Caco-2 (cell line): ENCODE measurements around the gene KCTD1. TPM values are rescaled to one million over a fixed set of nuclear protein-coding genes. Genes with fewer than 3 reads are reported as not detected.

ENCODE experiments used
- BruUV-seq: library from RNA; stranded (reverse); fragments of 400-500 nt; replicated peaks from 2 replicates; lab custom pipeline; 2021; lab: Mats Ljungman, UMichigan
- CTCF ChIA-PET: fragments of 300-600 bp; sonication (Branson Sonifier 250); formaldehyde crosslinking; loops from one replicate; lab custom pipeline; 2022; ENCODE audit warnings: antibody characterized with exemption; lab: Charles Lee
- POLR2A ChIA-PET: fragments of 300-600 bp; sonication (Branson Sonifier 250); formaldehyde crosslinking; loops from one replicate; lab custom pipeline; 2022; ENCODE audit warnings: antibody characterized with exemption; lab: Charles Lee
- DNase-seq, 2 experiments: peaks; one replicate each; pipeline versions ENCODE4 v3.0.0 to v3.0.0-alpha.2; 2020 to 2022
- H3K27me3 ChIP-seq: replicated peaks from 2 replicates; pipeline ENCODE4 v1.6.0; 2011; ENCODE audit warnings: low read length; ENCODE audit not compliant: control insufficient read depth, insufficient read depth
- H3K36me3 ChIP-seq: 2 replicates; pipeline ENCODE4 v1.5.1; 2011; ENCODE audit warnings: low read length; ENCODE audit not compliant: control insufficient read depth, insufficient read depth
- H3K4me1 ChIP-seq: fragments of 250-450 bp; sonication (Bioruptor Pico); 2 replicates; pipeline ENCODE4 v1.5.1; 2020; ENCODE audit warnings: mild to moderate bottlenecking
- H3K4me3 ChIP-seq: 2 replicates; pipeline ENCODE4 v1.5.1; 2011; ENCODE audit warnings: low read depth, mild to moderate bottlenecking, control low read depth, low read length
- H3K9me3 ChIP-seq: fragments of 250-450 bp; sonication (Bioruptor Pico); 2 replicates; pipeline ENCODE4 v1.5.1; 2020; ENCODE audit warnings: mild to moderate bottlenecking, moderate library complexity
- H3K27ac Mint-ChIP-seq: one replicate; pipeline ENCODE4 v1.8.0; 2022; ENCODE audit warnings: mixed read lengths; ENCODE audit not compliant: unreplicated experiment
- H3K27me3 Mint-ChIP-seq: one replicate; pipeline ENCODE4 v1.8.0; 2022; ENCODE audit warnings: mixed read lengths; ENCODE audit not compliant: insufficient read depth, unreplicated experiment
- H3K36me3 Mint-ChIP-seq: one replicate; pipeline ENCODE4 v1.8.0; 2022; ENCODE audit warnings: mild to moderate bottlenecking, mixed read lengths; ENCODE audit not compliant: insufficient read depth, unreplicated experiment
- H3K4me1 Mint-ChIP-seq: one replicate; pipeline ENCODE4 v1.8.0; 2022; ENCODE audit warnings: low read depth, mixed read lengths; ENCODE audit not compliant: unreplicated experiment
- H3K4me3 Mint-ChIP-seq: one replicate; pipeline ENCODE4 v1.8.0; 2022; ENCODE audit warnings: mild to moderate bottlenecking, moderate library complexity, mixed read lengths; ENCODE audit not compliant: unreplicated experiment
- H3K9me3 Mint-ChIP-seq: one replicate; pipeline ENCODE4 v1.8.0; 2022; ENCODE audit warnings: mixed read lengths; ENCODE audit not compliant: unreplicated experiment
- intact Hi-C: fragments of 100-400 bp; cut with micrococcal nuclease; formaldehyde crosslinking; loops from one replicate; pipeline ENCODE4 v1.10.0; 2022; ENCODE audit not compliant: unreplicated experiment
- total RNA-seq: library from RNA; stranded (reverse); gene quantifications from 2 replicates; pipeline ENCODE4 v1.2.3, GENCODE V29; 2022
- TF ChIP-seq, protein P1 (sequence below), 2 experiments: fragments of 200-600 bp in 1 of 2; IDR thresholded peaks; 1 replicate in 1 of 2; 2 replicates in 1 of 2; pipeline versions ENCODE4 v1.5.1 to v1.8.0; 2011 to 2022; ENCODE audit warnings: antibody characterized with exemption in 1 of 2, control low read depth in 1 of 2, inconsistent platforms in 1 of 2, low read depth in 1 of 2, low read length in 1 of 2, mild to moderate bottlenecking in 1 of 2, moderate library complexity in 1 of 2; ENCODE audit not compliant: insufficient read depth in 1 of 2, severe bottlenecking in 1 of 2, unreplicated experiment in 1 of 2

The KCTD1 gene
- total RNA-seq, 1 experiment from 2014 or later = 5.7 TPM

DNA sequence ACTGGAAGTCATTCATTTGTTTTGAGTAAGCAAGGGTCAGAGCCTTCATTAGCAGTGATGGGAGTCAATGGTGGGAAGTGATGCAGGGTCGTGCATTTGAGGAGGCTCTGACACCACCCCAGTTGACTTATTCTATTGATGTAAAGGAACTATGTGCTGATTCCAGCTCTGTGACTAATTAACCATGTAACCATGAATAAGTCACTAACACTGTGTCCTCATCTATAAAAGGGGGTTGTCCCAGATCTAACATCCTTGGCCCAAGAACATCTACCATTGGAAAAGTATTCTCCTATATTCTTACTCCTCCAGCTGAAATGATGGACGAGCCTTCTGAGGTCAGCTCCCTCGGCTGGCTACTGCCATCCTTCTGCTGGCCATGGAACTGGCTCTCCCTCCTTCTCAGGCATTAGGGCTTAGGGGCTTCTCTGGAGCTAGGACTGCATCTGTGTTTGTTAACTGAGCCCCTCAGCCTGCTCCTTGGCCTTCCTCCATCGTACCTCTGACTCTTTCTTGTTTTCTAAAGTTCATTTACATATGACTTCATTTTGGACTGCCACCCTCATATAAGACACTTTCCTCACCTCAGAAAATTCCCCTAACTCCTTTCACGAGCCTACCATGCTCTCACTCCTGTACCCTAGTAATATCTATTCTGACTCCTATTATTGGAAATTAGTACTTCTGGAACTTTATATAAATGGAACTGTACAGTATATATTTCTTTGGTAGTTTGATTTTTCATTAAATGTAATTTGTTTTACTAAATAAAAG lies 115.5 kb downstream of the KCTD1 start:
- no peak overlapping the region for H3K4me3 ChIP-seq

DNA sequence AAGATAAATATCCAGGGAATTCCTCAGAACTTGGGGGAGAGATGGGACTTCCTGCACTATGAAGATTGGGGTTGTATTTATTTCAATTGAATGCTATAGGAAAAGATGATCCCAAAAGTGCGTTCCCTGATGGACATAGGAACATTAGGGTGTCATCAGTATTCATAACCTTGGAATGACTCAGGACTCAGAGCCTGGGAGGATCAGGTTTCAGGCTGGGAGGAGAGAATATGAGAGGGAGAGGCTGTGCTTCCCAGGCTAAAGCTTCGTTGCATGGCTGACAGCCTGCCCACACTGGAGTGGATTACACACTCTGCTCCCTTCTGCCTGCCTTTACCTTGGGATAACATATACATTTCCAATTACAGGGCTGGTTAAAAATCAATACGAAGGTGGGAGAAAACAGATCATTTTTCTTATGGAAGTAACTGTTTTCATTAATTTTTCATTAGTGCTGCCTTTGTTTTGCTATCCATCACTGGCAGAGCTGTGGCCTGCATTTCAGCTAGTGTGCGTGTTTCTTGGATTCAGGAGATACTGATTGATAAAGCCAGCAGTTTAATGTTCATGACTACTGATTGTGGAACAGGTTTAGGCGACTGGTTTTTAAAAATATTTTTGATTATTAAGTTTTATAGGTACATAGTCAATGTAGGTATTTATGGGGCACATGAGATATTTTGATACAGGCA lies 118.7 kb downstream of the KCTD1 start:
- no peaks in the 10 kb centered on the region for H3K9me3 ChIP-seq
- Mint-ChIP-seq H3K27ac (no peak overlapping the region), H3K4me1 (no peaks in the 10 kb centered on the region), H3K4me3 (no peak overlapping the region), H3K9me3 (no peaks in the 10 kb centered on the region), H3K36me3 (no peaks in the 10 kb centered on the region), H3K27me3 (no peaks in the 10 kb centered on the region)
- ChIA-PET CTCF (no interaction called here), POLR2A (no interaction called here)
- no peaks in the 10 kb centered on the region for H3K27me3 ChIP-seq
- no peaks in the 10 kb centered on the region for H3K4me1 ChIP-seq
- BruUV-seq = no TSS peak
- intact Hi-C loops = no loop called here
- TF ChIP-seq, protein P1, sequence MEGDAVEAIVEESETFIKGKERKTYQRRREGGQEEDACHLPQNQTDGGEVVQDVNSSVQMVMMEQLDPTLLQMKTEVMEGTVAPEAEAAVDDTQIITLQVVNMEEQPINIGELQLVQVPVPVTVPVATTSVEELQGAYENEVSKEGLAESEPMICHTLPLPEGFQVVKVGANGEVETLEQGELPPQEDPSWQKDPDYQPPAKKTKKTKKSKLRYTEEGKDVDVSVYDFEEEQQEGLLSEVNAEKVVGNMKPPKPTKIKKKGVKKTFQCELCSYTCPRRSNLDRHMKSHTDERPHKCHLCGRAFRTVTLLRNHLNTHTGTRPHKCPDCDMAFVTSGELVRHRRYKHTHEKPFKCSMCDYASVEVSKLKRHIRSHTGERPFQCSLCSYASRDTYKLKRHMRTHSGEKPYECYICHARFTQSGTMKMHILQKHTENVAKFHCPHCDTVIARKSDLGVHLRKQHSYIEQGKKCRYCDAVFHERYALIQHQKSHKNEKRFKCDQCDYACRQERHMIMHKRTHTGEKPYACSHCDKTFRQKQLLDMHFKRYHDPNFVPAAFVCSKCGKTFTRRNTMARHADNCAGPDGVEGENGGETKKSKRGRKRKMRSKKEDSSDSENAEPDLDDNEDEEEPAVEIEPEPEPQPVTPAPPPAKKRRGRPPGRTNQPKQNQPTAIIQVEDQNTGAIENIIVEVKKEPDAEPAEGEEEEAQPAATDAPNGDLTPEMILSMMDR (IDR thresholded peaks at IDR 0.05; ENCODE audit: insufficient read depth in 1 of 2, low read depth in 1 of 2, low read length in 1 of 2, severe bottlenecking in 1 of 2, unreplicated experiment in 1 of 2) = no peak
- no peak overlapping the region for H3K4me3 ChIP-seq
- no peaks in the 10 kb centered on the region for H3K36me3 ChIP-seq
- DNase-seq = no peak

More for the DNA sequence above, 115.5 kb downstream of the KCTD1 start:
- H3K4me3 Mint-ChIP-seq = no peak overlapping the region
- TF ChIP-seq, protein P1 (IDR thresholded peaks at IDR 0.05; ENCODE audit: insufficient read depth in 1 of 2, low read depth in 1 of 2, low read length in 1 of 2, severe bottlenecking in 1 of 2, unreplicated experiment in 1 of 2) = no peak
- H3K27ac Mint-ChIP-seq = no peak overlapping the region
- no peaks in the 10 kb centered on the region for H3K9me3 Mint-ChIP-seq
- no peak for DNase-seq
- no peaks in the 10 kb centered on the region for H3K36me3 ChIP-seq
- POLR2A ChIA-PET = no interaction called here
- CTCF ChIA-PET = no interaction called here
- no TSS peak for BruUV-seq
- intact Hi-C loops = no loop called here
- no peaks in the 10 kb centered on the region for H3K36me3 Mint-ChIP-seq
- H3K4me1 ChIP-seq = no peaks in the 10 kb centered on the region
- no peaks in the 10 kb centered on the region for H3K27me3 ChIP-seq
- no peaks in the 10 kb centered on the region for H3K9me3 ChIP-seq
- H3K27me3 Mint-ChIP-seq = no peaks in the 10 kb centered on the region
- peaks cover 16% of the 10 kb centered on the region for H3K4me1 Mint-ChIP-seq

DNA sequence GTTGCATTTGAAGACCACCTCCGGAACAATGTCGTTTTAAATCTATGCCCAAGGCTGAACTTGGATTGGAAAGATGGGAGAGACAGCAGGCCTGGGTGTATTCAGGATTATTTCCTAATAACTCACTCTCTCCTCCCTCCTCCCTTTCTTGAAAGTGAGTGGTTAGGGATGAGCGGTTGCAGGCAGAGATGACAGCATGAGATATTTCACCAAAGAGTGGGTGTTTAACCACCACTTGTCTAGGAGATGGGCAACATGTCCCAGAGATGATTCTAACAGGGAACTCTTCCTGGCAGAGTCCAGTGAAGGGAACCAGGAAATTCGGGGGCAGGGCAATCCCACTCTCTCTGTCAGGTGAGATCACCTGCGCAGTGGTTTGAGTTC lies 123.2 kb downstream of the KCTD1 start:
- Mint-ChIP-seq H3K4me1 (no peaks in the 10 kb centered on the region), H3K4me3 (no peak overlapping the region), H3K9me3 (no peaks in the 10 kb centered on the region), H3K36me3 (no peaks in the 10 kb centered on the region), H3K27ac (no peak overlapping the region), H3K27me3 (no peaks in the 10 kb centered on the region)
- Histone ChIP-seq H3K4me1 (no peaks in the 10 kb centered on the region), H3K36me3 (no peaks in the 10 kb centered on the region), H3K9me3 (no peaks in the 10 kb centered on the region), H3K27me3 (no peaks in the 10 kb centered on the region), H3K4me3 (no peak overlapping the region)
- POLR2A ChIA-PET = no interaction called here
- TF ChIP-seq, protein P1 (IDR thresholded peaks at IDR 0.05; ENCODE audit: insufficient read depth in 1 of 2, low read depth in 1 of 2, low read length in 1 of 2, severe bottlenecking in 1 of 2, unreplicated experiment in 1 of 2) = no peak
- CTCF ChIA-PET = no interaction called here
- DNase-seq = no peak
- no TSS peak for BruUV-seq
- intact Hi-C loops = no loop called here
